ENCODE data around the gene TEKTIP1.

The TEKTIP1 gene

GRCh38 chr19:3538965-3539755 is at the start of gene TEKTIP1:
TSS of gene TEKTIP1 (plus strand) at chr19:3539174. CDS start at chr19:3539178, 4 bp downstream.
- Histone ChIP-seq H3K27me3 (ENCODE audit: control insufficient read depth in 5 of 5, insufficient read depth in 4 of 5, low read length in 5 of 5) (no peaks in the 10 kb centered on the region), H3K9me3 (ENCODE audit: control insufficient read depth in 5 of 5, low read length in 5 of 5) (no peaks in the 10 kb centered on the region), H3K27ac (ENCODE audit: low read depth, low read length) (no peak within 1 kb of the TSS), H3K9ac (ENCODE audit: low read length in 5 of 5) (no peak within 1 kb of the TSS), H3K4me3 (ENCODE audit: low read depth in 1 of 5, low read length in 5 of 5) (no peak within 1 kb of the TSS), H3K4me1 (ENCODE audit: control insufficient read depth in 5 of 5, insufficient read depth in 5 of 5, low read length in 5 of 5) (peaks cover 3 to 18% (median 12%) of the 10 kb centered on the region in 5 donors), H3K36me3 (ENCODE audit: control insufficient read depth in 5 of 5, insufficient read depth in 5 of 5, low read length in 5 of 5) (peaks cover 0 to 49% (median 24%) of the 10 kb centered on the region in 5 donors)

GRCh38 chr19:3491396-3492119 is 47.4 kb upstream of the TEKTIP1 start:
- Histone ChIP-seq H3K9me3 (ENCODE audit: control insufficient read depth in 5 of 5, low read length in 5 of 5) (no peaks in the 10 kb centered on the region), H3K27me3 (ENCODE audit: control insufficient read depth in 5 of 5, insufficient read depth in 4 of 5, low read length in 5 of 5) (no peaks in the 10 kb centered on the region), H3K27ac (ENCODE audit: low read depth, low read length) (no peak overlapping the region), H3K4me3 (ENCODE audit: low read depth in 1 of 5, low read length in 5 of 5) (no peak overlapping the region), H3K36me3 (ENCODE audit: control insufficient read depth in 5 of 5, insufficient read depth in 5 of 5, low read length in 5 of 5) (peaks cover 0 to 61% (median 50%) of the 10 kb centered on the region in 5 donors), H3K9ac (ENCODE audit: low read length in 5 of 5) (no peak overlapping the region), H3K4me1 (ENCODE audit: control insufficient read depth in 5 of 5, insufficient read depth in 5 of 5, low read length in 5 of 5) (no peaks in the 10 kb centered on the region)

- H3K27me3 ChIP-seq (ENCODE audit: control insufficient read depth in 5 of 5, insufficient read depth in 4 of 5, low read length in 5 of 5) = no peaks in the 10 kb centered on the region
- H3K9ac ChIP-seq (ENCODE audit: low read length in 5 of 5) = no peak overlapping the region
- H3K27ac ChIP-seq (ENCODE audit: low read depth, low read length) = no peak overlapping the region
- no peak overlapping the region for H3K4me3 ChIP-seq (ENCODE audit: low read depth in 1 of 5, low read length in 5 of 5)
- no peaks in the 10 kb centered on the region for H3K9me3 ChIP-seq (ENCODE audit: control insufficient read depth in 5 of 5, low read length in 5 of 5)
- H3K4me1 ChIP-seq (ENCODE audit: control insufficient read depth in 5 of 5, insufficient read depth in 5 of 5, low read length in 5 of 5) = no peaks in the 10 kb centered on the region
- H3K36me3 ChIP-seq (ENCODE audit: control insufficient read depth in 5 of 5, insufficient read depth in 5 of 5, low read length in 5 of 5) = peaks cover 0 to 68% (median 51%) of the 10 kb centered on the region in 5 donors
Observed at GRCh38 chr19:3492131-3492839, 46.7 kb upstream of the TEKTIP1 start.

- Histone ChIP-seq H3K27ac (ENCODE audit: low read depth, low read length) (no peak overlapping the region), H3K9me3 (ENCODE audit: control insufficient read depth in 5 of 5, low read length in 5 of 5) (no peaks in the 10 kb centered on the region), H3K36me3 (ENCODE audit: control insufficient read depth in 5 of 5, insufficient read depth in 5 of 5, low read length in 5 of 5) (peaks cover 0 to 68% (median 51%) of the 10 kb centered on the region in 5 donors), H3K9ac (ENCODE audit: low read length in 5 of 5) (no peak overlapping the region), H3K4me1 (ENCODE audit: control insufficient read depth in 5 of 5, insufficient read depth in 5 of 5, low read length in 5 of 5) (no peaks in the 10 kb centered on the region), H3K4me3 (ENCODE audit: low read depth in 1 of 5, low read length in 5 of 5) (no peak overlapping the region), H3K27me3 (ENCODE audit: control insufficient read depth in 5 of 5, insufficient read depth in 4 of 5, low read length in 5 of 5) (no peaks in the 10 kb centered on the region)
Observed at GRCh38 chr19:3492919-3493318, 46.1 kb upstream of the TEKTIP1 start.

- H3K4me1 ChIP-seq (ENCODE audit: control insufficient read depth in 5 of 5, insufficient read depth in 5 of 5, low read length in 5 of 5) = no peaks in the 10 kb centered on the region
- H3K36me3 ChIP-seq (ENCODE audit: control insufficient read depth in 5 of 5, insufficient read depth in 5 of 5, low read length in 5 of 5) = peaks cover 0 to 68% (median 51%) of the 10 kb centered on the region in 5 donors
- no peaks in the 10 kb centered on the region for H3K9me3 ChIP-seq (ENCODE audit: control insufficient read depth in 5 of 5, low read length in 5 of 5)
- no peaks in the 10 kb centered on the region for H3K27me3 ChIP-seq (ENCODE audit: control insufficient read depth in 5 of 5, insufficient read depth in 4 of 5, low read length in 5 of 5)
- no peak overlapping the region for H3K4me3 ChIP-seq (ENCODE audit: low read depth in 1 of 5, low read length in 5 of 5)
- no peak overlapping the region for H3K9ac ChIP-seq (ENCODE audit: low read length in 5 of 5)
- H3K27ac ChIP-seq (ENCODE audit: low read depth, low read length) = no peak overlapping the region
Observed at GRCh38 chr19:3493651-3494050, 45.3 kb upstream of the TEKTIP1 start.

GRCh38 chr19:3494051-3494450 is 44.9 kb upstream of the TEKTIP1 start:
- Histone ChIP-seq H3K9me3 (ENCODE audit: control insufficient read depth in 5 of 5, low read length in 5 of 5) (no peaks in the 10 kb centered on the region), H3K36me3 (ENCODE audit: control insufficient read depth in 5 of 5, insufficient read depth in 5 of 5, low read length in 5 of 5) (peaks cover 0 to 68% (median 51%) of the 10 kb centered on the region in 5 donors), H3K9ac (ENCODE audit: low read length in 5 of 5) (no peak overlapping the region), H3K4me1 (ENCODE audit: control insufficient read depth in 5 of 5, insufficient read depth in 5 of 5, low read length in 5 of 5) (peaks cover 0 to under 1% (median 0%) of the 10 kb centered on the region in 5 donors), H3K27me3 (ENCODE audit: control insufficient read depth in 5 of 5, insufficient read depth in 4 of 5, low read length in 5 of 5) (no peaks in the 10 kb centered on the region), H3K27ac (ENCODE audit: low read depth, low read length) (no peak overlapping the region), H3K4me3 (ENCODE audit: low read depth in 1 of 5, low read length in 5 of 5) (no peak overlapping the region)

GRCh38 chr19:3494559-3494958 is 44.4 kb upstream of the TEKTIP1 start:
- peaks cover 0 to 5% (median 4%) of the 10 kb centered on the region in 5 donors for H3K4me1 ChIP-seq (ENCODE audit: control insufficient read depth in 5 of 5, insufficient read depth in 5 of 5, low read length in 5 of 5)
- no peak overlapping the region for H3K9ac ChIP-seq (ENCODE audit: low read length in 5 of 5)
- H3K9me3 ChIP-seq (ENCODE audit: control insufficient read depth in 5 of 5, low read length in 5 of 5) = no peaks in the 10 kb centered on the region
- no peak overlapping the region for H3K4me3 ChIP-seq (ENCODE audit: low read depth in 1 of 5, low read length in 5 of 5)
- H3K36me3 ChIP-seq (ENCODE audit: control insufficient read depth in 5 of 5, insufficient read depth in 5 of 5, low read length in 5 of 5) = peaks cover 0 to 68% (median 51%) of the 10 kb centered on the region in 5 donors
- H3K27ac ChIP-seq (ENCODE audit: low read depth, low read length) = no peak overlapping the region
- no peaks in the 10 kb centered on the region for H3K27me3 ChIP-seq (ENCODE audit: control insufficient read depth in 5 of 5, insufficient read depth in 4 of 5, low read length in 5 of 5)

- Histone ChIP-seq H3K27ac (ENCODE audit: low read depth, low read length) (no peak overlapping the region), H3K27me3 (ENCODE audit: control insufficient read depth in 5 of 5, insufficient read depth in 4 of 5, low read length in 5 of 5) (no peaks in the 10 kb centered on the region), H3K36me3 (ENCODE audit: control insufficient read depth in 5 of 5, insufficient read depth in 5 of 5, low read length in 5 of 5) (peaks cover 0 to 53% (median 44%) of the 10 kb centered on the region in 5 donors)
Observed at GRCh38 chr19:3496392-3497273, 42.3 kb upstream of the TEKTIP1 start.

GRCh38 chr19:3497757-3498520 is 41.0 kb upstream of the TEKTIP1 start:
- Histone ChIP-seq H3K4me3 (ENCODE audit: low read depth in 1 of 5, low read length in 5 of 5) (no peak overlapping the region), H3K27ac (ENCODE audit: low read depth, low read length) (no peak overlapping the region)

More at GRCh38 chr19:3496392-3497273, 42.3 kb upstream of the TEKTIP1 start:
- Histone ChIP-seq H3K4me3 (ENCODE audit: low read depth in 1 of 5, low read length in 5 of 5) (no peak overlapping the region), H3K9ac (ENCODE audit: low read length in 5 of 5) (no peak overlapping the region), H3K4me1 (ENCODE audit: control insufficient read depth in 5 of 5, insufficient read depth in 5 of 5, low read length in 5 of 5) (peaks cover 7 to 20% (median 14%) of the 10 kb centered on the region in 5 donors), H3K9me3 (ENCODE audit: control insufficient read depth in 5 of 5, low read length in 5 of 5) (no peaks in the 10 kb centered on the region)

More at GRCh38 chr19:3497757-3498520, 41.0 kb upstream of the TEKTIP1 start:
- Histone ChIP-seq H3K27me3 (ENCODE audit: control insufficient read depth in 5 of 5, insufficient read depth in 4 of 5, low read length in 5 of 5) (no peaks in the 10 kb centered on the region), H3K4me1 (ENCODE audit: control insufficient read depth in 5 of 5, insufficient read depth in 5 of 5, low read length in 5 of 5) (peaks cover 7 to 20% (median 14%) of the 10 kb centered on the region in 5 donors), H3K9me3 (ENCODE audit: control insufficient read depth in 5 of 5, low read length in 5 of 5) (no peaks in the 10 kb centered on the region), H3K36me3 (ENCODE audit: control insufficient read depth in 5 of 5, insufficient read depth in 5 of 5, low read length in 5 of 5) (peaks cover 0 to 40% (median 31%) of the 10 kb centered on the region in 5 donors), H3K9ac (ENCODE audit: low read length in 5 of 5) (no peak overlapping the region)
